Large intestine (tissue), 3 donors: Measurements from ENCODE around the gene FOXJ1. TPM values are rescaled to one million over a fixed set of nuclear protein-coding genes. Genes with fewer than 3 reads are reported as not detected.
A peak's percentile ranks its signal among the peaks of the same experiment; 100 is the strongest.

ENCODE experiments used
- DNase-seq, 2 donors: peaks; one replicate each; pipeline versions ENCODE4 v3.0.0 to v3.0.0-alpha.2; 2013
- H3K27ac ChIP-seq: one replicate; pipeline ENCODE4 v1.5.1; 2013; ENCODE audit warnings: low read length
- H3K27me3 ChIP-seq: 2 replicates; pipeline ENCODE4 v1.6.1; 2013; ENCODE audit warnings: low read length; ENCODE audit not compliant: control insufficient read depth, insufficient read depth
- H3K36me3 ChIP-seq: 2 replicates; pipeline ENCODE4 v1.6.1; 2013; ENCODE audit warnings: low read length; ENCODE audit not compliant: control insufficient read depth, insufficient read depth
- H3K4me1 ChIP-seq: one replicate; pipeline ENCODE4 v1.6.1; 2013; ENCODE audit warnings: low read length; ENCODE audit not compliant: control insufficient read depth, insufficient read depth
- H3K4me3 ChIP-seq: one replicate; pipeline ENCODE4 v1.5.1; 2013; ENCODE audit warnings: low read length
- H3K9me3 ChIP-seq: one replicate; pipeline ENCODE4 v1.6.1; 2013; ENCODE audit warnings: mild to moderate bottlenecking, low read depth, low read length, moderate library complexity; ENCODE audit not compliant: control insufficient read depth
- WGBS: methylation state at CpG from one replicate; pipeline ENCODE4 v1.1.5; 2013; ENCODE audit warnings: low lambda C conversion rate; ENCODE audit not compliant: insufficient coverage; 5-methylcytosine and 5-hydroxymethylcytosine counted together
- polyA plus RNA-seq: library from polyadenylated mRNA; unstranded; fragments of 120-200 nt; gene quantifications from one replicate; pipeline ENCODE4 v1.2.1, GENCODE V29; 2013

Gene FOXJ1
- polyA plus RNA-seq, 1 donor = 1.2 TPM

GRCh38 chr17:76160896-76161528 lies 20.0 kb upstream of the FOXJ1 start:
- no peaks in the 10 kb centered on the region for H3K9me3 ChIP-seq
- DNase-seq = peak in 1 of 2 donors; percentile 45
- peak overlapping the region; percentile 70 for H3K27ac ChIP-seq
- WGBS = 44% methylated on average over 2 of the region's 8 CpGs
- H3K27me3 ChIP-seq = no peaks in the 10 kb centered on the region
- peaks cover 7% of the 10 kb centered on the region for H3K36me3 ChIP-seq
- peaks cover 16% of the 10 kb centered on the region for H3K4me1 ChIP-seq
- H3K4me3 ChIP-seq = peak overlapping the region; percentile 8

GRCh38 chr17:76159157-76159556 lies 18.1 kb upstream of the FOXJ1 start:
- DNase-seq = no peak
- H3K36me3 ChIP-seq = peaks cover 10% of the 10 kb centered on the region
- H3K27ac ChIP-seq = no peak overlapping the region
- no peak overlapping the region for H3K4me3 ChIP-seq
- H3K27me3 ChIP-seq = no peaks in the 10 kb centered on the region
- H3K4me1 ChIP-seq = peaks cover 17% of the 10 kb centered on the region
- H3K9me3 ChIP-seq = no peaks in the 10 kb centered on the region
- no CpG with 5 or more reads among the region's 9 CpGs for WGBS

- no peaks in the 10 kb centered on the region for H3K9me3 ChIP-seq
Observed at GRCh38 chr17:76157759-76158158, 16.7 kb upstream of the FOXJ1 start.

GRCh38 chr17:76156662-76156991 lies 15.6 kb upstream of the FOXJ1 start:
- Histone ChIP-seq H3K36me3 (peaks cover 19% of the 10 kb centered on the region), H3K4me3 (no peak overlapping the region), H3K27ac (no peak overlapping the region), H3K4me1 (peaks cover 8% of the 10 kb centered on the region), H3K9me3 (no peaks in the 10 kb centered on the region), H3K27me3 (no peaks in the 10 kb centered on the region)
- DNase-seq = no peak
- WGBS = 93% methylated on average over 5 of the region's 8 CpGs

More at GRCh38 chr17:76157759-76158158, 16.7 kb upstream of the FOXJ1 start:
- no CpG with 5 or more reads among the region's 5 CpGs for WGBS
- DNase-seq = no peak
- Histone ChIP-seq H3K27ac (no peak overlapping the region), H3K4me3 (no peak overlapping the region), H3K4me1 (peaks cover 17% of the 10 kb centered on the region), H3K27me3 (no peaks in the 10 kb centered on the region), H3K36me3 (peaks cover 12% of the 10 kb centered on the region)

GRCh38 chr17:76155988-76156661 lies 15.1 kb upstream of the FOXJ1 start:
- no peak overlapping the region for H3K27ac ChIP-seq
- H3K9me3 ChIP-seq = no peaks in the 10 kb centered on the region
- peaks cover 3% of the 10 kb centered on the region for H3K4me1 ChIP-seq
- peak in 1 of 2 donors; percentile 32 for DNase-seq
- H3K4me3 ChIP-seq = no peak overlapping the region
- H3K27me3 ChIP-seq = no peaks in the 10 kb centered on the region
- H3K36me3 ChIP-seq = peaks cover 19% of the 10 kb centered on the region
- no CpG with 5 or more reads among the region's 13 CpGs for WGBS

- no peak for DNase-seq
- no peaks in the 10 kb centered on the region for H3K27me3 ChIP-seq
- no CpG with 5 or more reads among the region's 10 CpGs for WGBS
- no peak overlapping the region for H3K27ac ChIP-seq
- H3K4me1 ChIP-seq = peaks cover 6% of the 10 kb centered on the region
- H3K9me3 ChIP-seq = no peaks in the 10 kb centered on the region
- no peak overlapping the region for H3K4me3 ChIP-seq
- peaks cover 25% of the 10 kb centered on the region for H3K36me3 ChIP-seq
Observed at GRCh38 chr17:76154936-76155845, 14.1 kb upstream of the FOXJ1 start.

- Histone ChIP-seq H3K27me3 (no peaks in the 10 kb centered on the region), H3K9me3 (no peaks in the 10 kb centered on the region), H3K36me3 (peaks cover 25% of the 10 kb centered on the region), H3K27ac (no peak overlapping the region), H3K4me3 (no peak overlapping the region), H3K4me1 (peaks cover 6% of the 10 kb centered on the region)
- DNase-seq = no peak
- WGBS = no CpG with 5 or more reads among the region's 3 CpGs
Observed at GRCh38 chr17:76154292-76154691, 13.2 kb upstream of the FOXJ1 start.

GRCh38 chr17:76153640-76154039 lies 12.6 kb upstream of the FOXJ1 start:
- no peaks in the 10 kb centered on the region for H3K9me3 ChIP-seq
- no peak overlapping the region for H3K4me3 ChIP-seq
- H3K4me1 ChIP-seq = peaks cover 6% of the 10 kb centered on the region
- H3K27ac ChIP-seq = no peak overlapping the region
- H3K27me3 ChIP-seq = no peaks in the 10 kb centered on the region
- no peak for DNase-seq
- WGBS = 60% methylated on average over 4 of the region's 5 CpGs
- H3K36me3 ChIP-seq = peaks cover 25% of the 10 kb centered on the region

GRCh38 chr17:76153202-76153601 lies 12.2 kb upstream of the FOXJ1 start:
- no peak for DNase-seq

GRCh38 chr17:76152591-76152990 lies 11.5 kb upstream of the FOXJ1 start:
- Histone ChIP-seq H3K27ac (no peak overlapping the region), H3K36me3 (peaks cover 20% of the 10 kb centered on the region), H3K4me3 (no peak overlapping the region), H3K27me3 (no peaks in the 10 kb centered on the region), H3K4me1 (peaks cover 6% of the 10 kb centered on the region), H3K9me3 (no peaks in the 10 kb centered on the region)
- no peak for DNase-seq
- WGBS = 65% methylated on average over 2 of the region's 7 CpGs

More at GRCh38 chr17:76153202-76153601, 12.2 kb upstream of the FOXJ1 start:
- H3K4me3 ChIP-seq = no peak overlapping the region
- H3K36me3 ChIP-seq = peaks cover 22% of the 10 kb centered on the region
- no CpG with 5 or more reads among the region's 9 CpGs for WGBS
- H3K27ac ChIP-seq = no peak overlapping the region
- H3K9me3 ChIP-seq = no peaks in the 10 kb centered on the region
- H3K27me3 ChIP-seq = no peaks in the 10 kb centered on the region
- H3K4me1 ChIP-seq = peaks cover 6% of the 10 kb centered on the region
